BE2C (cell line): ENCODE results near the gene AACS.

ENCODE experiments used
- DNase-seq: peaks from one replicate; pipeline ENCODE4 v3.0.0-alpha.2; 2020
- H3K27me3 ChIP-seq: fragments of 250-450 bp; sonication (Bioruptor Pico); 2 replicates; pipeline ENCODE4 v1.5.1; 2020; ENCODE audit warnings: mild to moderate bottlenecking
- H3K36me3 ChIP-seq: fragments of 250-450 bp; sonication (Bioruptor Pico); 2 replicates; pipeline ENCODE4 v1.5.1; 2020; ENCODE audit warnings: mild to moderate bottlenecking
- H3K4me1 ChIP-seq: fragments of 250-450 bp; sonication (Bioruptor Pico); 2 replicates; pipeline ENCODE4 v1.5.1; 2020
- H3K4me3 ChIP-seq: 2 replicates; pipeline ENCODE4 v1.5.1; 2011; ENCODE audit warnings: low read depth, low read length
- H3K9me3 ChIP-seq: fragments of 250-450 bp; sonication (Bioruptor Pico); 2 replicates; pipeline ENCODE4 v1.5.1; 2020
- TF ChIP-seq, protein P1 (sequence below): IDR thresholded peaks from 2 replicates; pipeline ENCODE4 v1.5.1; 2012; ENCODE audit warnings: mild to moderate bottlenecking, low read depth, low read length

AACS gene

DNA sequence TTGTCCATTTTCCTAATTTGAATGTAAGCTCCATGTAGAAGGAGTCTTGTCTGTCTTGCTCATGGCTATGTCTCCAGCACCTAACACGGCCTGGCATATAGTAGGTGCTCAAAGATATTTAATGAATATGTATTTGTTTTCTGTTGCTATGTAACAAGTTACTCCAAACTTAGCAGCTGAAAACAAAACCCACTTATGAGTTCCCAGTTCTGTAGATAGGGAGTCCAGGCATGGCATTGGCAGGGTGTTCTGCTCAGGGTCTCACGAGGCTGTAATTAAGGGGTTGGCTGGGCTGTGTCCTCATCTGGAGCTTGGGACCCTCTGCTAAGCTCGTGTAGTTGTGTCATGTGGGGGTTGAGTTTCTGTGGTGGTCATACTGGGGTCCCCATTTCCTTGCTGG is 106.0 kb downstream of the AACS start:
- no peak for DNase-seq

DNA sequence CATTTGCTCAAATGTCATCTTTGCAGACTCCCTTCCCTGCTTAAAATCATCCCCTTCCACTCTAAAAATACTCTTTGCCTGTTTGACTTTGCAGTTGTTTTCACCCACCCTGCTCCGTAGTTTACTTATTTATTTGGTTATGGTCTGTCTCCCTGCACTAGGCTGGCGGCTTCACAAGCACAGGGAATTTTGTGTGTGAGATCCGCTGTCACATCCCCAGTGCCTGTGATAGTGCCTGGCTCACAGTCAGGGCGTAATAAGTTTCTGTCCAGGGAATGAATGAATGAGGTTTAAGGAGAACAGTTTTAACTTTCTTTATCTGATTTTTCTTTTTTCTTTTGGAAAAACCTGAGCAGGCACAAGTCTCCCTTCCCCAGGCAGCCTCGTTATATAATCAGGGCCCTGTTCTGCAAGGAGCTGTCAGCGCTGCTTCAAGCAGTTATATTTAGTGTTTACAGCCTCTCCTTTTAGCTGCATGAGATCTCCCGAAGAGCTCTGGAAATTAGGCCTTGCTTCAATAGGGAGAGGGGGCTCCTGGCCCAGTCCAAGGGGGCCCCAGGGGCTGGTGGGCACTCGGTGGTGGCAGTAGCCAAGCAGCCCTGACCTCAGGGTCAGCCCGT is 107.1 kb downstream of the AACS start:
- TF ChIP-seq, protein P1, sequence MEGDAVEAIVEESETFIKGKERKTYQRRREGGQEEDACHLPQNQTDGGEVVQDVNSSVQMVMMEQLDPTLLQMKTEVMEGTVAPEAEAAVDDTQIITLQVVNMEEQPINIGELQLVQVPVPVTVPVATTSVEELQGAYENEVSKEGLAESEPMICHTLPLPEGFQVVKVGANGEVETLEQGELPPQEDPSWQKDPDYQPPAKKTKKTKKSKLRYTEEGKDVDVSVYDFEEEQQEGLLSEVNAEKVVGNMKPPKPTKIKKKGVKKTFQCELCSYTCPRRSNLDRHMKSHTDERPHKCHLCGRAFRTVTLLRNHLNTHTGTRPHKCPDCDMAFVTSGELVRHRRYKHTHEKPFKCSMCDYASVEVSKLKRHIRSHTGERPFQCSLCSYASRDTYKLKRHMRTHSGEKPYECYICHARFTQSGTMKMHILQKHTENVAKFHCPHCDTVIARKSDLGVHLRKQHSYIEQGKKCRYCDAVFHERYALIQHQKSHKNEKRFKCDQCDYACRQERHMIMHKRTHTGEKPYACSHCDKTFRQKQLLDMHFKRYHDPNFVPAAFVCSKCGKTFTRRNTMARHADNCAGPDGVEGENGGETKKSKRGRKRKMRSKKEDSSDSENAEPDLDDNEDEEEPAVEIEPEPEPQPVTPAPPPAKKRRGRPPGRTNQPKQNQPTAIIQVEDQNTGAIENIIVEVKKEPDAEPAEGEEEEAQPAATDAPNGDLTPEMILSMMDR, result no peak
- H3K36me3 ChIP-seq, result no peaks in the 10 kb centered on the region

More for the DNA sequence above, 106.0 kb downstream of the AACS start:
- TF ChIP-seq, protein P1, result no peak
- Histone ChIP-seq H3K4me3 (no peak overlapping the region), H3K4me1 (no peaks in the 10 kb centered on the region), H3K27me3 (no peaks in the 10 kb centered on the region), H3K9me3 (no peaks in the 10 kb centered on the region), H3K36me3 (no peaks in the 10 kb centered on the region)

DNA sequence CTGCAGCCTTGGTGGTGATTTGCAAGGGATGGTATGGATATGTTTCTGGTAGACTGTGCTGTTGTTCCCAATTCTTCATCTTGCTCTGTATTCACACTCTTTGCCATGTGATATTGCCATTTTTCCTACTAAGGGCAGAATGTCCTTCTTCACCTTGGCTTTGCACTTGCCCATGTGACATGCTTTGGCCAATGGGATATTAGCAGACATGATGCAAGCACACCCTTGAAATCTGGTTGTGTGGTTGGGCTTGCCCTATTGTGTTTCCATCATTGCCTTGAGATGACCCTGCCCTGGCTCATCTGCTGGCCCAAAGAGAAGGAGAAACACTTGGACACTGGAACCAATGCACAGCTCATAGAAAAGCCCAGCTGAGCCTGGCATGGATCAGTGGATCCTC is 110.3 kb downstream of the AACS start:
- no peaks in the 10 kb centered on the region for H3K9me3 ChIP-seq
- TF ChIP-seq, protein P1, result no peak
- H3K36me3 ChIP-seq, result no peaks in the 10 kb centered on the region
- no peak overlapping the region for H3K4me3 ChIP-seq
- DNase-seq, result no peak
- H3K4me1 ChIP-seq, result no peaks in the 10 kb centered on the region
- no peaks in the 10 kb centered on the region for H3K27me3 ChIP-seq

More for the DNA sequence above, 107.1 kb downstream of the AACS start:
- Histone ChIP-seq H3K27me3 (no peaks in the 10 kb centered on the region), H3K9me3 (no peaks in the 10 kb centered on the region), H3K4me3 (no peak overlapping the region), H3K4me1 (no peaks in the 10 kb centered on the region)
- no peak for DNase-seq

- Histone ChIP-seq H3K9me3 (no peaks in the 10 kb centered on the region), H3K27me3 (peaks cover 5% of the 10 kb centered on the region), H3K4me3 (no peak overlapping the region), H3K36me3 (no peaks in the 10 kb centered on the region), H3K4me1 (no peaks in the 10 kb centered on the region)
- no peak for DNase-seq
- TF ChIP-seq, protein P1, result no peak
Observed at GRCh38 chr12:125178222-125178621, 113.0 kb downstream of the AACS start.

DNA sequence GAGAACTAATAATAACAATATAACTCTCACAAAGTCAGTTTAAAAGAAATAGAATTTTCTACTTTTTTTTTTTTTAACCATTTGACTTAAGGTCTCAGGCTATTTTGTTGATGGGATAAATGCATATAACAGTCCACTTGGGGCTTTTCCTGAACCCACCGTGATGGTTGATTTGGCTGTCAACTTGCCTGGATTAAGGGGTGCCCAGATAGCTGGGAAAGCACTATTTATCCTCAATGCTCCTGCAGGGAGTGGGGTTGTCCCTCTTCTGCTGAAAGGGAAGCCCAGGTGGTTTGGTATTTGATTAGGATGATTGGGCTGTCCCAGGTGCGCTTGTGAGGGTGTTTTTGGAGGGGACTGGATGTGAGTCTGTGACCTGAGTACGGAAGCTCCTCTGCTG is 114.9 kb downstream of the AACS start:
- no peaks in the 10 kb centered on the region; the same call in 1 of the 2 replicates for H3K9me3 ChIP-seq
- H3K4me3 ChIP-seq, result no peak overlapping the region
- no peak for DNase-seq
- TF ChIP-seq, protein P1, result no peak
- H3K36me3 ChIP-seq, result no peaks in the 10 kb centered on the region
- no peaks in the 10 kb centered on the region for H3K4me1 ChIP-seq
- peaks cover 24% of the 10 kb centered on the region for H3K27me3 ChIP-seq

DNA sequence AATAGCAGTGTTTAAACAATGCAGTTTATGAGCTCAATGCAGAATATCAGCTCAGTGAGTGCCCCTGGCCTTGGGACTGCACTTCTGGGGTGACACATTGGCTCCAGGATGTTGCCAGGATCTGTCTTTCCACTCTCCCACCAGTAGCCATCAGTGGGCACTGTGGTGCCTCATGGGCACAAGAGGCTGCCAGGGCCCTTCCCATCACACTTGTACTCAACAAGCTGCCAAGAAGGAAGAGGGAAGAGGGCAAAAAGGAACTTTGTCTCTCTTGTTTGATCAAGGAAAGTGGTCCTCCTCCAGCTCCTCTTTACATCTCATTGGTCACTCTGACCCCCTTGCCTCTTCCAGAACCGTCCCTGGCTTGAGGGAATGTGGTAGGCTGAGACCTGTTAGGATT is 115.9 kb downstream of the AACS start:
- Histone ChIP-seq H3K36me3 (no peaks in the 10 kb centered on the region), H3K27me3 (peaks cover 34% of the 10 kb centered on the region), H3K9me3 (no peaks in the 10 kb centered on the region; the same call in 1 of the 2 replicates), H3K4me3 (no peak overlapping the region), H3K4me1 (no peaks in the 10 kb centered on the region; the same call in 1 of the 2 replicates)
- TF ChIP-seq, protein P1, result no peak
- no peak for DNase-seq
